Endothelial cell of umbilical vein (primary cell): ENCODE measurements around the gene CDC7. TPM values are rescaled to one million over a fixed set of nuclear protein-coding genes. Genes with fewer than 3 reads are reported as not detected.

Experiments
- BruUV-seq: library from RNA; stranded (reverse); fragments of 400-500 nt; replicated peaks from 2 replicates; lab custom pipeline; 2021; lab: Mats Ljungman, UMichigan
- CTCF ChIA-PET: fragments of 300-600, 350-600 bp; sonication (Branson Sonifier 250); formaldehyde crosslinking; loops from one replicate; lab custom pipeline; 2021; ENCODE audit warnings: antibody characterized with exemption, inconsistent platforms; lab: Charles Lee
- POLR2A ChIA-PET: fragments of 300-600, 350-600 bp; sonication (Branson Sonifier 250); formaldehyde crosslinking; loops from one replicate; lab custom pipeline; 2021; ENCODE audit warnings: antibody characterized with exemption, inconsistent platforms; lab: Charles Lee
- DNase-seq: peaks from one replicate; pipeline ENCODE4 v3.0.0-alpha.2; 2011; ENCODE audit warnings: low read depth, low spot score
- FAIRE-seq: peaks from 2 replicates; lab custom pipeline; 2011; peaks lifted over from hg19 to GRCh38; lab: Jason Lieb, UNC
- H2AFZ ChIP-seq: 2 replicates; pipeline ENCODE4 v1.6.0; 2012; ENCODE audit warnings: low read depth, low read length, control low read depth, inconsistent platforms
- H3K27ac ChIP-seq: 2 replicates; pipeline ENCODE4 v1.5.1; 2011; ENCODE audit warnings: low read depth, mild to moderate bottlenecking, control low read depth, low read length, moderate library complexity; ENCODE audit not compliant: insufficient read depth
- H3K27me3 ChIP-seq, 2 experiments: 2 replicates each; pipeline versions ENCODE4 v1.6.0 to v1.6.1; 2011; ENCODE audit warnings: low read length in 2 of 2, mixed read lengths in 1 of 2; ENCODE audit not compliant: control insufficient read depth in 2 of 2, insufficient read depth in 2 of 2
- H3K36me3 ChIP-seq, 2 experiments: 2 replicates in 1 of 2; 3 replicates in 1 of 2; pipeline ENCODE4 v1.5.1; 2011; ENCODE audit warnings: low read length in 2 of 2, mild to moderate bottlenecking in 1 of 2, moderate library complexity in 1 of 2; ENCODE audit not compliant: control insufficient read depth in 2 of 2, insufficient read depth in 2 of 2; ENCODE audit errors: extremely low read depth in 1 of 2
- H3K4me1 ChIP-seq: 3 replicates; pipeline ENCODE4 v1.5.1; 2011; ENCODE audit warnings: mild to moderate bottlenecking, low read length; ENCODE audit not compliant: control insufficient read depth, insufficient read depth; ENCODE audit errors: extremely low read depth
- H3K4me2 ChIP-seq: 2 replicates; pipeline ENCODE4 v1.6.1; 2011; ENCODE audit warnings: low read length, control low read depth, mixed read lengths; ENCODE audit not compliant: insufficient read depth
- H3K4me3 ChIP-seq, 3 experiments: fragments of 200-600 bp in 1 of 3; sonication (generic), shearing (Covaris generic) in 1 of 3; replicated peaks in 1 of 3; 2 replicates each; pipeline ENCODE4 v1.5.1; 2011 to 2016; ENCODE audit warnings: control low read depth in 3 of 3, low read length in 3 of 3, mild to moderate bottlenecking in 2 of 3, inconsistent platforms in 1 of 3, low read depth in 1 of 3, moderate library complexity in 1 of 3; ENCODE audit not compliant: insufficient read depth in 1 of 3
- H3K79me2 ChIP-seq: 2 replicates; pipeline ENCODE4 v1.6.0; 2012; ENCODE audit warnings: low read length, inconsistent platforms; ENCODE audit not compliant: control insufficient read depth, insufficient read depth
- H3K9ac ChIP-seq: replicated peaks from 2 replicates; pipeline ENCODE3; 2011; ENCODE audit warnings: low read length, control low read depth; ENCODE audit not compliant: insufficient read depth; ENCODE audit errors: extremely low read depth
- H3K9me1 ChIP-seq: replicated peaks from 3 replicates; pipeline ENCODE4 v1.6.0; 2011; ENCODE audit warnings: mild to moderate bottlenecking, low read length; ENCODE audit not compliant: control insufficient read depth, insufficient read depth; ENCODE audit errors: extremely low read depth
- H3K9me3 ChIP-seq: replicated peaks from 2 replicates; pipeline ENCODE4 v1.5.1; 2012; ENCODE audit warnings: low read length, inconsistent platforms; ENCODE audit not compliant: control insufficient read depth, insufficient read depth
- H4K20me1 ChIP-seq: replicated peaks from 2 replicates; pipeline ENCODE3; 2011; ENCODE audit warnings: mild to moderate bottlenecking, low read length; ENCODE audit not compliant: control insufficient read depth, insufficient read depth; ENCODE audit errors: extremely low read depth
- CTCF ChIP-seq, 2 donors: IDR thresholded peaks; 1 replicate in 1 of 2; 2 replicates in 1 of 2; pipeline ENCODE4 v1.5.1; 2011; ENCODE audit warnings: low read length in 2 of 2, mild to moderate bottlenecking in 2 of 2, moderate library complexity in 2 of 2, control low read depth in 1 of 2, inconsistent platforms in 1 of 2, low read depth in 1 of 2; ENCODE audit not compliant: insufficient read depth in 1 of 2; ENCODE audit errors: extremely low read depth in 1 of 2
- EZH2 ChIP-seq: IDR thresholded peaks from 2 replicates; pipeline ENCODE4 v1.6.1; 2012; ENCODE audit warnings: borderline replicate concordance, low read depth, mild to moderate bottlenecking, moderate library complexity, low read length, inconsistent platforms; ENCODE audit not compliant: severe bottlenecking
- FOS ChIP-seq: IDR thresholded peaks from 2 replicates; pipeline ENCODE4 v1.6.1; 2011; ENCODE audit warnings: mild to moderate bottlenecking, low read length, moderate library complexity, borderline replicate concordance; ENCODE audit not compliant: insufficient read depth
- GATA2 ChIP-seq: IDR thresholded peaks from 2 replicates; pipeline ENCODE4 v1.7.0; 2011; ENCODE audit warnings: low read depth, mild to moderate bottlenecking, moderate library complexity, mixed read lengths, low read length; ENCODE audit not compliant: insufficient read length, insufficient read depth
- JUN ChIP-seq: IDR thresholded peaks from 2 replicates; pipeline ENCODE4 v1.6.1; 2011; ENCODE audit warnings: borderline replicate concordance, low read depth; ENCODE audit not compliant: insufficient read length, insufficient read depth
- MYC ChIP-seq: IDR thresholded peaks from one replicate; pipeline ENCODE4 v1.6.1; 2011; ENCODE audit warnings: mild to moderate bottlenecking, low read depth, low read length
- POLR2A ChIP-seq: IDR thresholded peaks from 2 replicates; pipeline ENCODE4 v1.6.1; 2012; ENCODE audit warnings: low read depth, mild to moderate bottlenecking, control low read depth, low read length
- POLR2AphosphoS5 ChIP-seq: IDR thresholded peaks from 2 replicates; pipeline ENCODE4 v1.6.1; 2012; ENCODE audit warnings: low read depth, mild to moderate bottlenecking, control low read depth, low read length, moderate library complexity; ENCODE audit not compliant: insufficient read depth
- dilution Hi-C: fragments of 300-500 bp; cut with MboI; formaldehyde crosslinking; loops from one replicate; pipeline ENCODE4 v1.15.0; 2019; ENCODE audit warnings: low sequenced_read_pairs; ENCODE audit not compliant: extremely low pct_ligation_motif_present
- intact Hi-C: fragments of 100-400 bp; cut with micrococcal nuclease; formaldehyde crosslinking; loops from one replicate; pipeline ENCODE4 v1.10.0; 2022
- polyA plus RNA-seq, 4 experiments: library from polyadenylated mRNA; depleted of rRNA in 3 of 4; stranded (reverse) in 3 of 4; unstranded in 1 of 4; fragments of >200 nt; gene quantifications; 2 replicates each; pipeline versions ENCODE4 v1.2.1 to v1.2.3, GENCODE V29; 2011 to 2012; ENCODE audit warnings: missing spikeins in 1 of 4
- total RNA-seq: library from RNA; stranded (reverse); gene quantifications from 2 replicates; pipeline ENCODE4 v1.2.3, GENCODE V29; 2021
- TF ChIP-seq, protein P1 (sequence below): IDR thresholded peaks from 2 replicates; pipeline ENCODE4 v1.6.1; 2011; ENCODE audit not compliant: insufficient read depth, insufficient read length

The CDC7 gene
- total and polyA plus RNA-seq, 2 donors (not counting 3 experiments of a cell fraction or from before 2014, with no cell fraction given): 3.9 to 11.7 TPM

GRCh38 chr1:91569411-91570119 is 68.9 kb downstream of the CDC7 start:
- DNase-seq (peak; percentile 82), FAIRE-seq (peak; percentile 99)
- Histone ChIP-seq H3K27ac (peak overlapping the region; percentile 16), H3K4me3 (no peak overlapping the region), H3K27me3 (no peaks in the 10 kb centered on the region), H3K9me3 (no peaks in the 10 kb centered on the region), H3K4me1 (peaks cover 23% of the 10 kb centered on the region), H4K20me1 (no peaks in the 10 kb centered on the region), H3K9me1 (no peaks in the 10 kb centered on the region), H3K79me2 (no peaks in the 10 kb centered on the region), H3K36me3 (no peaks in the 10 kb centered on the region), H3K4me2 (no peak overlapping the region), H2AFZ (peak overlapping the region; percentile 66), H3K9ac (no peak overlapping the region)
- CTCF ChIA-PET: interaction anchor here (1.1 to 2.2 kb wide), 3 partner anchors 8 to 14 kb away, joined by 3 to 11 read pairs (median 4); no protein-coding TSS in a partner anchor
- intact Hi-C loops (no loop called here), dilution Hi-C loops (no loop called here)
- no TSS peak for BruUV-seq
- peak; percentile 7 for TF ChIP-seq GATA2
- no peak for TF ChIP-seq CTCF (IDR thresholded peaks at IDR 0.05; ENCODE audit: extremely low read depth in 1 of 2, insufficient read depth in 1 of 2, low read depth in 1 of 2, low read length in 2 of 2)
- TF ChIP-seq MYC: peak; percentile 2
- TF ChIP-seq JUN: peak; percentile 29
- peak; percentile 86 for TF ChIP-seq FOS
- peak; percentile 57 for TF ChIP-seq POLR2AphosphoS5
- TF ChIP-seq, protein P1, sequence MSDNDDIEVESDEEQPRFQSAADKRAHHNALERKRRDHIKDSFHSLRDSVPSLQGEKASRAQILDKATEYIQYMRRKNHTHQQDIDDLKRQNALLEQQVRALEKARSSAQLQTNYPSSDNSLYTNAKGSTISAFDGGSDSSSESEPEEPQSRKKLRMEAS: no peak
- TF ChIP-seq POLR2A: no peak
- TF ChIP-seq EZH2: no peak
- POLR2A ChIA-PET: no interaction called here
